ENCODE results near the gene OR52A5.

Gene OR52A5

DNA sequence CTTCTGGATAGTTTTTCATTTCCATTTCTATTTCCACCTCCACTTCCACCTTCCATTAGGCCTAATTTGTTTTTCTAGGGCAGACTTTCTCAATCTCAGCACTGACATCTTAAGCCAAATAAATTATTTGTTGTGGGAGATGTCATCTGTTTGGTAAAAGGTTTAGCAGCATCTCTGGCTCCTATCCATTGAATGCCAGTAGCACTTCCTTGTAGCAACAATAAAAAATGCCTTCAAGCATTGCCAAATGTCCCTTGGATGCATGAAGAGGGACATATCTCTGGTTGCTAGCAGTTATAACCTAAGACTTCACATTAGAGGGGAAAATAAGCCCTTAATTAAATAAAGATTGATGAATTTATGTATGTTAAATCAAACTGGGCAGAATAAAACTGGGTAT is 1.9 kb downstream of the OR52A5 start:
- H3K9me3 ChIP-seq (ENCODE audit: control insufficient read depth, insufficient read depth, low read length) = no peaks in the 10 kb centered on the region
- H3K4me1 ChIP-seq (ENCODE audit: insufficient read depth, low read length) = peaks cover 15% of the 10 kb centered on the region; the same call in 1 of the 2 replicates
- no peaks in the 10 kb centered on the region for H3K36me3 ChIP-seq (ENCODE audit: insufficient read depth, low read length)
- no peak overlapping the region for H3K9ac ChIP-seq (ENCODE audit: low read depth, low read length)

- no peak overlapping the region for H3K9ac ChIP-seq (ENCODE audit: low read depth, low read length)
- H3K36me3 ChIP-seq (ENCODE audit: insufficient read depth, low read length) = no peaks in the 10 kb centered on the region
Observed at GRCh38 chr11:5131584-5132335, 6.4 kb downstream of the OR52A5 start.

GRCh38 chr11:5129457-5129877 is 8.7 kb downstream of the OR52A5 start:
- H3K4me1 ChIP-seq (ENCODE audit: insufficient read depth, low read length) = no peaks in the 10 kb centered on the region
- H3K9me3 ChIP-seq (ENCODE audit: control insufficient read depth, insufficient read depth, low read length) = no peaks in the 10 kb centered on the region
- no peak overlapping the region for H3K9ac ChIP-seq (ENCODE audit: low read depth, low read length)
- no peaks in the 10 kb centered on the region for H3K36me3 ChIP-seq (ENCODE audit: insufficient read depth, low read length)

More at GRCh38 chr11:5131584-5132335, 6.4 kb downstream of the OR52A5 start:
- no peaks in the 10 kb centered on the region for H3K9me3 ChIP-seq (ENCODE audit: control insufficient read depth, insufficient read depth, low read length)
- H3K4me1 ChIP-seq (ENCODE audit: insufficient read depth, low read length) = peaks cover 4% of the 10 kb centered on the region; the same call in 1 of the 2 replicates

- no peak overlapping the region for H3K9ac ChIP-seq (ENCODE audit: low read depth, low read length)
- H3K4me1 ChIP-seq (ENCODE audit: insufficient read depth, low read length) = no peaks in the 10 kb centered on the region
- H3K36me3 ChIP-seq (ENCODE audit: insufficient read depth, low read length) = no peaks in the 10 kb centered on the region
- no peaks in the 10 kb centered on the region for H3K9me3 ChIP-seq (ENCODE audit: control insufficient read depth, insufficient read depth, low read length)
Observed at GRCh38 chr11:5124891-5125620, 13.1 kb downstream of the OR52A5 start.

- H3K9ac ChIP-seq (ENCODE audit: low read depth, low read length) = no peak overlapping the region
- H3K36me3 ChIP-seq (ENCODE audit: insufficient read depth, low read length) = no peaks in the 10 kb centered on the region
- H3K4me1 ChIP-seq (ENCODE audit: insufficient read depth, low read length) = no peaks in the 10 kb centered on the region
Observed at GRCh38 chr11:5123802-5124521, 14.2 kb downstream of the OR52A5 start.

GRCh38 chr11:5118893-5119292 is 19.3 kb downstream of the OR52A5 start:
- Histone ChIP-seq H3K9me3 (ENCODE audit: control insufficient read depth, insufficient read depth, low read length) (no peaks in the 10 kb centered on the region), H3K9ac (ENCODE audit: low read depth, low read length) (no peak overlapping the region), H3K4me1 (ENCODE audit: insufficient read depth, low read length) (no peaks in the 10 kb centered on the region), H3K36me3 (ENCODE audit: insufficient read depth, low read length) (no peaks in the 10 kb centered on the region)

More at GRCh38 chr11:5123802-5124521, 14.2 kb downstream of the OR52A5 start:
- no peaks in the 10 kb centered on the region for H3K9me3 ChIP-seq (ENCODE audit: control insufficient read depth, insufficient read depth, low read length)

- no peak overlapping the region for H3K9ac ChIP-seq (ENCODE audit: low read depth, low read length)
- no peaks in the 10 kb centered on the region for H3K4me1 ChIP-seq (ENCODE audit: insufficient read depth, low read length)
- H3K36me3 ChIP-seq (ENCODE audit: insufficient read depth, low read length) = no peaks in the 10 kb centered on the region
- no peaks in the 10 kb centered on the region for H3K9me3 ChIP-seq (ENCODE audit: control insufficient read depth, insufficient read depth, low read length)
Observed at GRCh38 chr11:5117588-5117987, 20.6 kb downstream of the OR52A5 start.

- no peaks in the 10 kb centered on the region for H3K9me3 ChIP-seq (ENCODE audit: control insufficient read depth, insufficient read depth, low read length)
- no peaks in the 10 kb centered on the region for H3K36me3 ChIP-seq (ENCODE audit: insufficient read depth, low read length)
Observed at GRCh38 chr11:5115339-5115738, 22.8 kb downstream of the OR52A5 start.

GRCh38 chr11:5107285-5107684 is 30.9 kb downstream of the OR52A5 start:
- no peaks in the 10 kb centered on the region for H3K4me1 ChIP-seq (ENCODE audit: insufficient read depth, low read length)
- H3K9ac ChIP-seq (ENCODE audit: low read depth, low read length) = no peak overlapping the region
- no peaks in the 10 kb centered on the region for H3K36me3 ChIP-seq (ENCODE audit: insufficient read depth, low read length)
- no peaks in the 10 kb centered on the region for H3K9me3 ChIP-seq (ENCODE audit: control insufficient read depth, insufficient read depth, low read length)

More at GRCh38 chr11:5115339-5115738, 22.8 kb downstream of the OR52A5 start:
- H3K9ac ChIP-seq (ENCODE audit: low read depth, low read length) = no peak overlapping the region
- H3K4me1 ChIP-seq (ENCODE audit: insufficient read depth, low read length) = no peaks in the 10 kb centered on the region

DNA sequence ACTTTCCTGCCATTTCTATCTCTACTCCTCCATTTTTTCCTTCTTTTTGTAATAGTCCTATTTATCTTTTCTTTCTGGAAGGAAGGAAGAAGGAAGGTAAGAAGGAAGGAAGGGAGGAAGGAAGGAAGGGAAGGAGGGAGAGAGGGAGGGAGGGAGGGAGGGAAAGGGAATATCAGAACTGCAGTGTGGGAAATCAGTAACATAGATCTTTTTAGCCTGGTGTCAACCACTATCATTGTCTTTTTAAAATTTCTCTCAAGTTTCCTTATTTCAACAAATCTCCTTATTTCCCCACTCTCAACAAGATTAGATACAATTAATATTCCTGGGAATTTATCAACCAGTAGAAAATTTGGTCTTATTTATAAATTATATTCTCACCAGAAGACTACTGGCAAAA is 35.1 kb downstream of the OR52A5 start:
- no peaks in the 10 kb centered on the region for H3K36me3 ChIP-seq (ENCODE audit: insufficient read depth, low read length)

DNA sequence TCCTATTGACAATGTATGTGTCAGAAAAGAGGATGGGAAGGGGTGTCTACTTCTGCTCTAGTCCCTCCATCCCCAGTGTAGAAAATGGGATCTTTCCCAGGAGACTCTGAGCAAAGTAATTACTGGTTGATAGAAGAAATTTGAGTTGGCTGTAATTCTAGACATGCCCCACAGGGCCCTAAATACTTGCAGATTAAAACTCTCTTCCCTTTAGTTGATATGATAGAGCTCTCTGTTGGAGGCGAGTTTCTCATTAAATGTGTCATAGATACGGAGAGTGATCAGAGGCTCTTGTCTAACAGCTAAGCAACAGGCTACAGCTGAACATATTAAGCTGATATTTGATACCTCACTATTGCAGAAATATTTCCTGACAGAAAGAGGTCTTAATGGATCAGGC is 35.9 kb downstream of the OR52A5 start:
- Histone ChIP-seq H3K4me1 (ENCODE audit: insufficient read depth, low read length) (no peaks in the 10 kb centered on the region), H3K36me3 (ENCODE audit: insufficient read depth, low read length) (no peaks in the 10 kb centered on the region), H3K9ac (ENCODE audit: low read depth, low read length) (no peak overlapping the region), H3K9me3 (ENCODE audit: control insufficient read depth, insufficient read depth, low read length) (no peaks in the 10 kb centered on the region)

More for the DNA sequence above, 35.1 kb downstream of the OR52A5 start:
- Histone ChIP-seq H3K9ac (ENCODE audit: low read depth, low read length) (no peak overlapping the region), H3K4me1 (ENCODE audit: insufficient read depth, low read length) (no peaks in the 10 kb centered on the region), H3K9me3 (ENCODE audit: control insufficient read depth, insufficient read depth, low read length) (no peaks in the 10 kb centered on the region)

DNA sequence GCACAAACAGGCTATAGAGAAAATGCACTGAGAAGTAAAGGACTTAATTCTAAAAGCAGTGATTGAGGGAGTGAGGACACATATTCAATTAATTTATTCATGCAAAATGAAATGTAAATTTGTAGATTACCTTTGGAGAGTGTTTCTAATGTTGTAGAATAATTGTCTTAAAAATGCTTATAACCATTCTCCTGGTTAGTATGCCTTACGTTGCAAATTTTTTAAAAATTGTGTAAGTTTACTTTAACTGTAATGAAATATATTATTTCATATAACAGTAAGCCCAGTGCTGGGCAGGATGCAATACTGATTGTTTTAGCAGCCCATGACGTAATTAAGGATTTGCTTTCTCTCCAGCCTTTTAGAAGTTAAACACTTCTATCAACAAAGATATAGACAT is 42.1 kb downstream of the OR52A5 start:
- Histone ChIP-seq H3K36me3 (ENCODE audit: insufficient read depth, low read length) (no peaks in the 10 kb centered on the region), H3K9ac (ENCODE audit: low read depth, low read length) (no peak overlapping the region), H3K4me1 (ENCODE audit: insufficient read depth, low read length) (no peaks in the 10 kb centered on the region), H3K9me3 (ENCODE audit: control insufficient read depth, insufficient read depth, low read length) (no peaks in the 10 kb centered on the region)

GRCh38 chr11:5092821-5093585 is 45.2 kb downstream of the OR52A5 start:
- Histone ChIP-seq H3K9me3 (ENCODE audit: control insufficient read depth, insufficient read depth, low read length) (no peaks in the 10 kb centered on the region), H3K36me3 (ENCODE audit: insufficient read depth, low read length) (no peaks in the 10 kb centered on the region), H3K4me1 (ENCODE audit: insufficient read depth, low read length) (no peaks in the 10 kb centered on the region), H3K9ac (ENCODE audit: low read depth, low read length) (no peak overlapping the region)

- no peaks in the 10 kb centered on the region for H3K36me3 ChIP-seq (ENCODE audit: insufficient read depth, low read length)
- H3K9ac ChIP-seq (ENCODE audit: low read depth, low read length) = no peak overlapping the region
- 0 out of 2 replicates have a peak, but pooled peaks cover 4% of the 10 kb centered on the region for H3K4me1 ChIP-seq (ENCODE audit: insufficient read depth, low read length)
- no peaks in the 10 kb centered on the region for H3K9me3 ChIP-seq (ENCODE audit: control insufficient read depth, insufficient read depth, low read length)
Observed at GRCh38 chr11:5090668-5091067, 47.5 kb downstream of the OR52A5 start.

All from ES-I3 (cell line).